Measurements from ENCODE around the gene ADGRG1.

Gene ADGRG1

GRCh38 chr16:57653936-57654335, 25.5 kb downstream of the ADGRG1 start:
- Histone ChIP-seq H3K27ac (peak overlapping the region; percentile 83), H3K9ac (peak overlapping the region; percentile 69), H3K4me2 (peak overlapping the region; percentile 77)

GRCh38 chr16:57656342-57656955, 28.0 kb downstream of the ADGRG1 start:
- Histone ChIP-seq H3K9ac (no peak overlapping the region), H4K20me1 (no peaks in the 10 kb centered on the region), H3K27ac (no peak overlapping the region), H3K4me3 (no peak overlapping the region), H3K9me3 (no peaks in the 10 kb centered on the region), H3K4me2 (no peak overlapping the region), H3K36me3 (no peaks in the 10 kb centered on the region; the same call in 1 of the 2 replicates), H3K27me3 (no peaks in the 10 kb centered on the region), H3K4me1 (peaks cover 45% of the 10 kb centered on the region)
- TF ChIP-seq Cebpa-rat (IDR thresholded peaks at IDR 0.05): no peak

More at GRCh38 chr16:57653936-57654335, 25.5 kb downstream of the ADGRG1 start:
- H3K4me3 ChIP-seq: no peak overlapping the region
- H3K4me1 ChIP-seq: peaks cover 57% of the 10 kb centered on the region
- peaks cover 3% of the 10 kb centered on the region; the same call in 1 of the 2 replicates for H3K36me3 ChIP-seq
- TF ChIP-seq Cebpa-rat (IDR thresholded peaks at IDR 0.05): no peak
- H4K20me1 ChIP-seq: no peaks in the 10 kb centered on the region
- no peaks in the 10 kb centered on the region for H3K9me3 ChIP-seq
- H3K27me3 ChIP-seq: no peaks in the 10 kb centered on the region

GRCh38 chr16:57657228-57657627, 28.8 kb downstream of the ADGRG1 start:
- H3K4me2 ChIP-seq: no peak overlapping the region
- H3K4me3 ChIP-seq: no peak overlapping the region
- no peaks in the 10 kb centered on the region for H4K20me1 ChIP-seq
- peaks cover 37% of the 10 kb centered on the region for H3K4me1 ChIP-seq
- no peaks in the 10 kb centered on the region; the same call in 1 of the 2 replicates for H3K36me3 ChIP-seq
- no peaks in the 10 kb centered on the region for H3K27me3 ChIP-seq
- H3K9ac ChIP-seq: no peak overlapping the region
- no peak overlapping the region for H3K27ac ChIP-seq
- no peak for TF ChIP-seq Cebpa-rat (IDR thresholded peaks at IDR 0.05)
- no peaks in the 10 kb centered on the region for H3K9me3 ChIP-seq

GRCh38 chr16:57658130-57658877, 29.9 kb downstream of the ADGRG1 start:
- peaks cover 27% of the 10 kb centered on the region for H3K4me1 ChIP-seq
- H3K27me3 ChIP-seq: no peaks in the 10 kb centered on the region
- H3K9me3 ChIP-seq: no peaks in the 10 kb centered on the region
- H3K4me3 ChIP-seq: no peak overlapping the region
- H3K4me2 ChIP-seq: no peak overlapping the region
- no peak for TF ChIP-seq Cebpa-rat (IDR thresholded peaks at IDR 0.05)
- H3K9ac ChIP-seq: no peak overlapping the region
- no peaks in the 10 kb centered on the region; the same call in 1 of the 2 replicates for H3K36me3 ChIP-seq
- no peaks in the 10 kb centered on the region for H4K20me1 ChIP-seq
- no peak overlapping the region for H3K27ac ChIP-seq

- Histone ChIP-seq H3K27me3 (no peaks in the 10 kb centered on the region), H4K20me1 (no peaks in the 10 kb centered on the region), H3K36me3 (peaks cover 4% of the 10 kb centered on the region; the same call in 1 of the 2 replicates), H3K9me3 (no peaks in the 10 kb centered on the region), H3K4me3 (no peak overlapping the region), H3K9ac (no peak overlapping the region), H3K4me2 (no peak overlapping the region), H3K4me1 (peaks cover 19% of the 10 kb centered on the region), H3K27ac (no peak overlapping the region)
- no peak for TF ChIP-seq Cebpa-rat (IDR thresholded peaks at IDR 0.05)
Measured at GRCh38 chr16:57658878-57659674, 30.6 kb downstream of the ADGRG1 start.

DNA sequence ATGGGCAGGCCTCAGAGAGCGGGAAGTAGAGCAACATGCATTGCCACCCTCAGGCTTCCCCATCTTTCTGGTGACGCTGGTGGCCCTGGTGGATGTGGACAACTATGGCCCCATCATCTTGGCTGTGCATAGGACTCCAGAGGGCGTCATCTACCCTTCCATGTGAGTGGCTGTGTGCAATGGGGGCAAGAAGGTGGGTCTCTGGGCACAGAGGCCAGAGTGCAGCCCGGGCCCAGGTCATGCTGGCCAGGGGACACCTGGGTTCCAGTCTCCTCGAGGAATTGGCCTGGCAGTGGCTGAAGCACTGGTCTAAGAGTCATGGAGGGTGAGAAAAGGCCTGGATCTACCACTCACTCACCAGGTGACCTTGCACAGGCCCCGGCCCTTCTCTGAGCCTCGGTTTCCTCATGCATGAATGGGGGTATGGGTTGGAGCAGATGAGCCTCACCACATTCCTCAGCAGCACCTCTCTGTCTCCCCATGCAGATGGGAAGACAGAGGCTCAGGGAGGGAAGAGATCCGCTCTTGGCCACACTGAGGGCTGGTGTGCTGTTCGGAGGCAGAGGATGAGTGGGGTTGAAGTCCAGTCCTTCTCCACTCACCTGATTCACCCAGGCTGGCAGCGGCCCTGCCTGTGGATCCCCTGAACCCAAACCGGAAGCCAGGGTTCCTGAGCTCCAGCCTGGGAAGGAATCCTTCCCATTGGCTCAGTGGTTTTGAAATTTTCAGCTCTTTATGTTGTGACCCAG, 32.5 kb downstream of the ADGRG1 start:
- H3K4me1 ChIP-seq: peaks cover 8% of the 10 kb centered on the region
- no peak overlapping the region for H3K4me2 ChIP-seq
- H3K36me3 ChIP-seq: peaks cover 4% of the 10 kb centered on the region; the same call in 1 of the 2 replicates
- H3K4me3 ChIP-seq: no peak overlapping the region
- no peak for TF ChIP-seq Cebpa-rat (IDR thresholded peaks at IDR 0.05)
- no peaks in the 10 kb centered on the region for H3K9me3 ChIP-seq
- H3K27me3 ChIP-seq: no peaks in the 10 kb centered on the region
- H3K27ac ChIP-seq: 0 out of 2 replicates have a peak overlapping the region, but pooled peaks have one; percentile 30
- no peaks in the 10 kb centered on the region for H4K20me1 ChIP-seq
- H3K9ac ChIP-seq: no peak overlapping the region

DNA sequence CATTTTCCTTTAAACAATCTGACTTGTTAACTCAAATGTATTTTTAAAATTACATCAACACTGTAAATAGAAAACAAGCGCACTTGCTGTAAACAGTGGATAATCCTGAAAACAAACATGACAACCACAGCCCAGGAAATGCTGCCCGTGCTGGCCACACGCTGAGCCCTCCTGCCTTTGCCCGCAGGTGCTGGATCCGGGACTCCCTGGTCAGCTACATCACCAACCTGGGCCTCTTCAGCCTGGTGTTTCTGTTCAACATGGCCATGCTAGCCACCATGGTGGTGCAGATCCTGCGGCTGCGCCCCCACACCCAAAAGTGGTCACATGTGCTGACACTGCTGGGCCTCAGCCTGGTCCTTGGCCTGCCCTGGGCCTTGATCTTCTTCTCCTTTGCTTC, 33.1 kb downstream of the ADGRG1 start:
- Histone ChIP-seq H3K9ac (no peak overlapping the region), H4K20me1 (no peaks in the 10 kb centered on the region), H3K36me3 (peaks cover 4% of the 10 kb centered on the region; the same call in 1 of the 2 replicates), H3K27me3 (no peaks in the 10 kb centered on the region), H3K4me3 (no peak overlapping the region), H3K4me1 (peaks cover 8% of the 10 kb centered on the region), H3K9me3 (no peaks in the 10 kb centered on the region), H3K27ac (no peak overlapping the region), H3K4me2 (no peak overlapping the region)
- TF ChIP-seq Cebpa-rat (IDR thresholded peaks at IDR 0.05): no peak

DNA sequence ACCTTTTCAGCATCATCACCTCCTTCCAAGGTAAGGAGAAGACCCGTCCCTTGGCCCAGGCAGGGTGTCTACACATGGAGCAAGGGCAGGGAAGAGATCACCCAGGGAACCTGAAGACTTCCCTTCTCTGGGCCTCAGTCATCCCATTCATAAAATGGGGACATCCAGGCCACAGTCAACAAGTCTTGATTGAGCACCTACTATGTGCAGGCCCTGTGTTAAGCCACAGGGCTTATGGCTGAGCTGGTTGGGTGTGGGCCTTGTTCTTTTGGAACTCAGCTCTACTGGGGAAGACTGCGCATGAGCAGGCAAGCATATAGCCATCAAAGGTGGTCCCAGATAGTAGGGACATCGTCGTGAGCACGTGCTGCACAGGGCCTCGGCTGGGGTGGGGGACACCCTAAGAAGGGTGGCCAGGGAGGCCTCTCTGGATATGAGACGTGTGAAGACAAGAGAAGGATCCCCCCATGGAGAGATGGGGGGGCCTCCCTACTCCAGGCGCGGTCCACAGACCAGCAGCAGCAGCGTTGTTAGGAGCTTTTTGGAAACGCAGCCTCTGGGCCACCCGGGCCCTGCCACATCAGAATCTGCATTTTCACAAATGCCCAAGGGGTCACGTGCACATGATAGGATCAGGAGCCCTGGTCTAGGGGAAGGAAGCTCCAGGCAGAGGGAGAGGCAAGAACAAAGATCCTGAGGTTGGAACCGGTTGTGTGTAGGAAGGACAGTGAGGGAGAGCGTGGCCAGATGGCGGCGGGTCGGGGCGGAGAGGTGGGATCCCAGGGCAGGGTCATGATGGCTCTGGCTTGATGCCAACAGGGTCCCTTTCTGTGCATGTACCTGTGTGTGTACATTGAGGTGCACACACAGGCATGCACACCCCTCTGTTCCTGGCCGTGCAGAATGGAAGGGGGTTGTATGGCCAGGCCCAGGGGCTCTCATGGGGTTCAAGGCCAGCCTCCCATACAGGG, 33.8 kb downstream of the ADGRG1 start:
- Histone ChIP-seq H3K27me3 (no peaks in the 10 kb centered on the region), H3K36me3 (peaks cover 4% of the 10 kb centered on the region; the same call in 1 of the 2 replicates), H3K9ac (no peak overlapping the region), H3K4me1 (peaks cover 8% of the 10 kb centered on the region), H3K4me2 (no peak overlapping the region), H4K20me1 (no peaks in the 10 kb centered on the region), H3K4me3 (no peak overlapping the region), H3K9me3 (no peaks in the 10 kb centered on the region), H3K27ac (no peak overlapping the region)
- no peak for TF ChIP-seq Cebpa-rat (IDR thresholded peaks at IDR 0.05)

Measured in BLaER1 (cell line).